Suprapubic skin (tissue), 3 donors: Measurements from ENCODE around the gene MS4A15.

Source experiments
- POLR2A ChIP-seq, 2 donors: fragments of 450-650 bp; IDR thresholded peaks; one replicate each; pipeline ENCODE4 v1.6.1; 2017; ENCODE audit warnings: antibody characterized with exemption in 2 of 2, mild to moderate bottlenecking in 2 of 2, moderate library complexity in 2 of 2
- TF ChIP-seq, protein P1 (sequence below), 2 donors: fragments of 200-600 bp in 1 of 2; fragments of 450-650 bp in 1 of 2; sonication (generic) in 1 of 2; IDR thresholded peaks; one replicate each; pipeline ENCODE4 v1.5.1; 2016 to 2019; ENCODE audit warnings: antibody characterized with exemption in 2 of 2, mild to moderate bottlenecking in 1 of 2, moderate library complexity in 1 of 2

DNA sequence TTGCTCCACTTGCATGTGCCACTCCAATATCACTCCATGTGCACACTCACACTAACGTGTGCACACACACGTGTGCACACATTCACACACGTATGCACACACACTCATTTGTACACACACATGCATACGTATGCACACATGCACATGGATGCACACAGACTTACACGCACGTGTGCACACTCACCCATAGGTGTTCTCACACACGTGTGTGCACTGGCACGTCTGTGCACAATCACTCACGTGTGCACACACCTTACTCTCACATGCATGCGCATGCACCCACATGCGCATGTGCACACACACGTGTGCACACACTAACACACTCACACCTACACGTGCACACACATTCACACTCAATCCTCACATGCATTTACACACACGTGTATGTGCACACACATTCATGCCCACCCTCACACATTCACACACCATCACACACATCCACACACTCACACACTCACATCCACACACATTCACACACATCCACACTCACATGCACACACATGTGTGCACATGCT, 9.3 kb upstream of the MS4A15 start:
- TF ChIP-seq POLR2A (IDR thresholded peaks at IDR 0.05), result no peak
- TF ChIP-seq, protein P1, sequence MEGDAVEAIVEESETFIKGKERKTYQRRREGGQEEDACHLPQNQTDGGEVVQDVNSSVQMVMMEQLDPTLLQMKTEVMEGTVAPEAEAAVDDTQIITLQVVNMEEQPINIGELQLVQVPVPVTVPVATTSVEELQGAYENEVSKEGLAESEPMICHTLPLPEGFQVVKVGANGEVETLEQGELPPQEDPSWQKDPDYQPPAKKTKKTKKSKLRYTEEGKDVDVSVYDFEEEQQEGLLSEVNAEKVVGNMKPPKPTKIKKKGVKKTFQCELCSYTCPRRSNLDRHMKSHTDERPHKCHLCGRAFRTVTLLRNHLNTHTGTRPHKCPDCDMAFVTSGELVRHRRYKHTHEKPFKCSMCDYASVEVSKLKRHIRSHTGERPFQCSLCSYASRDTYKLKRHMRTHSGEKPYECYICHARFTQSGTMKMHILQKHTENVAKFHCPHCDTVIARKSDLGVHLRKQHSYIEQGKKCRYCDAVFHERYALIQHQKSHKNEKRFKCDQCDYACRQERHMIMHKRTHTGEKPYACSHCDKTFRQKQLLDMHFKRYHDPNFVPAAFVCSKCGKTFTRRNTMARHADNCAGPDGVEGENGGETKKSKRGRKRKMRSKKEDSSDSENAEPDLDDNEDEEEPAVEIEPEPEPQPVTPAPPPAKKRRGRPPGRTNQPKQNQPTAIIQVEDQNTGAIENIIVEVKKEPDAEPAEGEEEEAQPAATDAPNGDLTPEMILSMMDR (IDR thresholded peaks at IDR 0.05), result no peak
